GM18499 (cell line): ENCODE measurements around the gene NAA11.

ENCODE experiments used
- ATAC-seq: cut with Tn5 transposase; IDR thresholded peaks from one replicate; pipeline ENCODE4 v1.9.1; 2021; ENCODE audit warnings: moderate number of reproducible peaks; ENCODE audit not compliant: insufficient read depth, unreplicated experiment

NAA11 gene

DNA sequence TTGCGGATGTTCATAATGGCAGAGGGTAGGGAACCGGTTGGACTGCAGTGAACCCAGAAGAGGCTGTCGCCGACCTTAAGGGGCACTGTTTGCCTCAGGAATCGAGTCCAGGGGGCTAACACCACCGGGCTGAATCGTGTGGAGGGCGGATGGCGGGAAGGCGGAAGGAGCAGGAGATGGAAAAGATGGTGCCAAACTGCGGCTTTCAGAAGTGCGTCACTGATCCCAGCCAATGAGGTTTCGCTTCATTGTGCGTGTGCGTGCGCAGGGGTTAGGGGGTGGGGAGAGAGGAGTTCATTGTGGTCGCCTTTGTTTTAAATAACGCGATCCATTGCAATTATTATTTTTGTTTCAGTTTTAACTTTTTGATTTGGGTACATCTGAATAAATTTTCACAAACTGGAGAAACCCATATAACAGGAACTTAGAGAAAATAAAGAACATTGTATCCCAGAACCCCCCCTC is at the start of gene NAA11:
TSS of gene NAA11 (minus strand) at position 198 of the 465 bp plus-strand sequence. CDS start at position 14, 184 bp downstream.
- ATAC-seq, result no peak

- ATAC-seq, result no peak
Measured at GRCh38 chr4:79370026-79370425, 44.2 kb upstream of the NAA11 start.

- ATAC-seq, result no peak
Measured at GRCh38 chr4:79367096-79367495, 41.2 kb upstream of the NAA11 start.

GRCh38 chr4:79366422-79366821 is 40.6 kb upstream of the NAA11 start:
- no peak for ATAC-seq

DNA sequence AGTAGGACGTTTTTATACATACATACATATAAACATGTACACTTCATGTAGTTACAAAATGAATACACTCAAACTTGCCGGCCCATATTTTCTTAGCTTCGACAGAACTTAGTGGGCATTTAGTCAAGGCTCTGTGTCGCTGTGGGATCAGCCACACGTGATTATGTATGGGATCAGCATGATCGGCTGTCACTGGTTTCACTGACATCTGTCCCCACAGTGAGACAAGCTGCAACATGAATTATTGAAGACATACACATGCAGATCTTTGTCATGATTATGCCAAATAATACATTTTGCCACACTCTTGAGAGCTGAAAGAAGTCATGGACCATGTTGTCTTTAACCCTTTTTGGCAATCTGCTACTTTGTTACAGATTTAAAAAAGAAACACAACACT is 38.2 kb upstream of the NAA11 start:
- ATAC-seq, result no peak

DNA sequence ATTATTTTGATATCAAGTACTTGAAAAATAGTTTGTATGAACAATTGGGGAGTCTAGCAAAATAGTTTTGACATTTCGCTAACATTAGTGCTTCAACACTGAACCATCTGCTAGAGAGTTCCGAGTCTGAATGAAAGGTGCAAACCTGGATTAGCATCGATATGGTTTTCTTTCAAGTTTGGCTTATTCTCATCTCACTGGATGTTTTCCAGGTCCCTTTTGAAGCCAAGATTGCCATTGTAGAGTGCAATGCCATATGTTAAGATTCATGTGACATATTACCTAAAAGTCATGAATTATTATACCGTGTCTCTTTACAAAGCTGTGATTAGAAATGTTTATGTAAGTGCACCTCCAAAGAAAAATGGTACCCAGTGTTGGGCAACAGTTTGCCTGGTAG is 36.8 kb upstream of the NAA11 start:
- ATAC-seq, result no peak

GRCh38 chr4:79360006-79360405 is 34.1 kb upstream of the NAA11 start:
- ATAC-seq, result no peak

DNA sequence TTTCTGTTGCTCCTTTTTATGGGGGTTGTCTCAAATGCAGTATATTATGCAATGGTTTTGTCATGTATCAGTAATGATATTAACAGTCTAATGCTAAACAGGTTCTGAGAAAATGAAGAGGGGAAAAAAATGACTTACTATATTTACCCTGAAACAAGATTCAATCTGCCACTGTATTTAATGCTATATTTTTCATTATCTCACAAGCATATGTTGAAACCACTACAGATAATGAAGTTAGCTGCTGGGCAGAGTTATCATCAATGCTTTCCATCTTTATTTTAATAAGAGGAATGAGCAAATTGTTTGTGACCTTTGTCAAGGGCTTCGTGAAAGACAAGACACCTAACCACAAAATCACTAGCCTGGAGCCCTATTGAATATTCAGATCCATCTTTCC is 32.6 kb upstream of the NAA11 start:
- no peak for ATAC-seq

DNA sequence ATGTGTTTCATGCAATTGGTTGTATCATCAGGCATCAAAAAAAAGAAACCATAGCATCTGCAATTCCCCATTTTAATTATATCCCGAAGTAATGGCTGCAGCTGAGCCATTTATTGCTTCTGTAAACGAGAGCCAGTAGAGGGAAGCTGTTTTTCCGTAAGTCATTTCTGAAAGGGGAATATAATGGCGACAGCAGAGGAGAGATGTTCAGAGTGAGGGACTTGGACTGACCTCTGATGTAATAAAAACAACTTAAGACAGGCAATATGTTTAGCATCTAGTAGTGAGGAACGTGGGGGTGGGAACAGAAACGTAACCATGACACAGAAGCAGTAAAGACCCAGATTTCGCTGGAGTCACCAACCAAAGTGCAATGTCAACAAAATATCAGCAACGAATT is 31.5 kb upstream of the NAA11 start:
- ATAC-seq, result no peak

DNA sequence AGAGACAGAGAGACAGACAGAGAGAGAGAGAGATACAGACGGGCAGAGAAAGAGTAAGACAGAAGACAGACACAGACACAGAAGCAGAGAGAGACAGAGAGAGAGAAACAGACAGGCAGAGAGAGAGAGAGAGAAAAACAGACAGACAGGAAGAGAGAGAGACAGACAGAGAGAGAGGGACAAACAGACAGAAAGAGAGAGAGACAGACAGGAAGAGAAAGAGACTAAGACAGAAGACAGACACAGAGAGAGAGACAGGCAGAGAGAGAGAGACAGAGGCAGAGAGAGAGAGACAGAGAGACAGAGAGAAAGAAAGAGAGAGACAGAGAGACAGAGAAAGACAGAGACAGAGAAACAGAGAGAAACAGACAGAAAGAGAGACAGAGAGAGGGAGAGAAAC is 27.2 kb upstream of the NAA11 start:
- ATAC-seq, result no peak

- ATAC-seq, result no peak
Measured at GRCh38 chr4:79348405-79348804, 22.5 kb upstream of the NAA11 start.

DNA sequence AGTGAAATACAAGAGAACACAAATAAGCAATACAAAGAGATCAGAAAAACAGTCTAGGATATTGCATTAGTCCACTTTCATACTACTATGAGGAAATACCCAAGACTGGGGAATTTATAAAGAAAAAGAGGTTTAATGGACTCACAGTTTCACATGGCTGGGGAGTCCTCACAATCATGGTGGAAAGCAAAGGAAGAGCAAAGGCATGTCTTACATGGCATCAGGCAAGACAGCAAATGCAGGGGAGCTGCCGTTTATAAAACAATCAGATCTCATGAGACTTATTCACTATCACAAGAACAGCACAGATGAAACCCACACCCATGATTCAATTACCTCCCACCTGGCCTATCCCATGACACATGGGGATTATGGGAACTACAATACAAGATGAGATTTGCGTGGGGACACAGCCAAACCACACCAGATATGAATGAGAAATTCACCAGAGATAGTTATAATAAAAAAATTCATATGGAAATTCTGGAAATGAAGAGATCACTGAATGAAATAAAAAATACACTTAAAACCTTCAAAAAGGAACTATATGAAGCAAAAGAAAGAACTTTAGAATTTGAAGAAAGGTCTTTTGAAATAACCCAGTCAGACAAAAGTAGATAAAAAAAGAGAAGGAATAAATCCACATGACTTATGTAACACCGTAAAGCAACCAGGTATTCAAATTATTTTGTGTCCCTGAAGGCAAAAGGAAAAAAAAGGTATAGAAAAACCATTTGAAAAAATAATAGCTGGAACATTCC is 16.2 kb upstream of the NAA11 start:
- no peak for ATAC-seq

- ATAC-seq, result no peak
Measured at GRCh38 chr4:79340568-79340967, 14.7 kb upstream of the NAA11 start.

DNA sequence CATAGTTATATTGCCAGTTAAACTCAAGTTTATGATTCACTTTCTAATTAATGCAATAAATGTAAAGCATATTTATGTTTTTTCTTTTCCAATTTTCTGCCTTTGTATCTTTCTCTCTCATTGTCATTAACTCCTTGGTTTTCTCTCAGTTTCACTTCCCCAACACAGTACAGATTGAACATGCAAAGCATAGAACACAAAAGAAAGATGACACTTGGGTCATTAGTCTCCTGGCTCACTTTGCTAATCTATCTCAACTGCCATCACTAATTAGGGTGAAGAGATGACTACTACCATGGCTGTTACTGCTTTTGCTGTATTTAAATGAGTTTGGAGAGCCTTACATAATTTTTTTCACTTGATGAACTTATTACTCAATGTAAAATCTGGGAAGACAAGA is 12.3 kb upstream of the NAA11 start:
- ATAC-seq, result no peak

- ATAC-seq, result no peak
Measured at GRCh38 chr4:79334783-79335182, 8.9 kb upstream of the NAA11 start.

DNA sequence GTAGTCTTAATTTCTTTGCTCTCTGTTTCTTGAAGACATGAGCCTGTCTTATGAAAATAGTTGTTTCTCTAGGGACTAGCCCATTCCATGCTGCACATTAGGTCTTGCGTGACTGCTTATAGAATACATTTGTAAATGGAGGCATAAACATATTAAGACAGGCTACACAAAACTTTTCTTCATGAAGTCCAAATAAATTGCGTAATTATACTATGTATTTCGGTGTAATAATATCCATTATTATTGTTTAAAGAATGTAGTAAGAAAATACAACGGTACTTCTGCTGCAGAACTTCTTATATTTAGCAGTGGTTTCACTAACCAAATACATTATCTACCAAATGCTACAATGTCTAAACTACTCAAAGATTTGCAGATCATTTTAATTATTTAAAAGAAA is 8.5 kb upstream of the NAA11 start:
- no peak for ATAC-seq

GRCh38 chr4:79331126-79331876 is 5.4 kb upstream of the NAA11 start:
- no peak for ATAC-seq

GRCh38 chr4:79330720-79331119 is 4.9 kb upstream of the NAA11 start:
- no peak for ATAC-seq

DNA sequence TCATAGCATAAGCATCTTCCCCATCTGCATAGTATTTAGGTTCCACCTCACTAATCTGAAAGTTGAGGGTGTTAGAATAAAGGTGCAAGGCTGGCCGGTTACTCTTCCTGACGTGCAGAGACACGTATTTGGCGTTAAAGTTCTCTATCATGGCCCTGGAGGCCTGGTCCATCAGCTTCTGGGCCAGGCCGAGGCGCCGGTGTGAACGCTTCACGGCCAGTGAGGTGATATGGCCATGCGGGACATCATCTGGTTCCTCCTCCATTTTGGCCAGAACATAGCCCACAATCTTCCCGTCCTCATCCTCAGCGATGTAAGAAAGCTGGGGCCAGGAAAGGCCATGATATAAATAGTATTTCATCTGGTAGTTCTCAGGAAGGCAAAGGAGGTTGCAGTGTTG is 425 bp downstream of the NAA11 start:
- ATAC-seq, result no peak

- ATAC-seq, result no peak
Measured at GRCh38 chr4:79319975-79320374, 5.9 kb downstream of the NAA11 start.

GRCh38 chr4:79317711-79318110 is 8.2 kb downstream of the NAA11 start:
- no peak for ATAC-seq

DNA sequence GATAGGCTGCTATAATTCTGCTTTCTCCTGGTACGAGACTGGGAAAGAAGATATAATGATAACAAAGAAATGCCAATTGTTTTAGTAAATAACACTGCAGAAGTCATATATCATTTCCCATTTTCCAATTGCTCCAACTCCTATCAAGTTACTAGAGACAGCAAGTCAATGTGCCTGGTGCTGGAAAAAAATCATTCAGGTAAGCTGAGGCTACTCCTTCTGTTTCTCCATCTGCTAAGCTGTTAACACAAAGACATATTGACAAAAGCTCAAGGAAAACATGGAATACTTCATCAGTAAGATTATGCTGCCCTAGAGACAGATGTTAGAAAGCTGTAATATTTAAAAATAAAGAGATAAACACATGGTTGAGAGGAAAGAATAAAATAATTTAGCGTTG is 10.0 kb downstream of the NAA11 start:
- no peak for ATAC-seq
